ENCODE results near the gene CLBA1.

Gene CLBA1

DNA sequence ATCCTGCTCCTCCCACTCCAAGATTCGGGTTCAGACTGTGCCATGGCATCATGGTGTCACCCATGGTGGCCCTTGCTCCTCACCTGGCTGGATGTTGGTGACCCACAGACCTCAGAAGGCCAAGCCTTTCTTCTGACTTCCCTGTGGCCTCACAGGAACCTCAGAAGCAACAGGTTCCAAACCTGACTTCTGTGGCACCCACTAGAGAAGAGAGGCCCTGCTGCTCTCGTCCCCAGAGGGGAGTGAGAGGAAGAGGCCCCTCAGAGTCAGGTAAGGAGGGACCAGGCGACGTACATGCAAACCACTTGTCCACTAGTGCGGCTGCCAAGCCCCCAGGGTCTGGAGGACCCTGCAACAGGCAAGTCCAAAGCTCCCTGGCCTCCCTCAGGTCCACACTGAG lies 10.4 kb downstream of the CLBA1 start:
- Mint-ChIP-seq H3K27me3 (no peaks in the 10 kb centered on the region), H3K9me3 (no peaks in the 10 kb centered on the region), H3K27ac (no peak overlapping the region), H3K4me3 (no peak overlapping the region), H3K4me1 (no peaks in the 10 kb centered on the region), H3K36me3 (peaks cover 3% of the 10 kb centered on the region)

DNA sequence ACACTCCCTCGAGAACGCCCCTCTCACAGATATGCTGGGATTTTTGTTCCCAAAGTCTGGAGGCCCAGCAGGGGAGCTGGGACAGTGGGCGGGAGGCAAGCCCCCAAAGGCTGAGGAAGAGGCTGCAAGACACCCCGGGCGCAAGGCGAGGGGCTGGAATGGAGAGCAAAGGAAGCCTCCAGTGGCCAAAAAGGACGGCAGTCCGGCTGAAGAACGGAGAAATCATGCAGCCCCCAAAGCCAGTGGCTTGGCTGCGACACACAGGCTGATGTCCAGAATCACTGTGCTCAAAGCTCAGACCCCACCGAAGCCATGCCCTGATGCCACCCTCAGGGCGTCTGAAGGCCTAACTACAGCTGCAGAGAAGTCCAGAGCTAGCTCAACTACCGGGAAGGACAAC lies 10.9 kb downstream of the CLBA1 start:
- no peaks in the 10 kb centered on the region for H3K9me3 Mint-ChIP-seq
- no peaks in the 10 kb centered on the region for H3K4me1 Mint-ChIP-seq
- no peaks in the 10 kb centered on the region for H3K27me3 Mint-ChIP-seq
- H3K4me3 Mint-ChIP-seq: no peak overlapping the region
- peaks cover 3% of the 10 kb centered on the region for H3K36me3 Mint-ChIP-seq
- no peak overlapping the region for H3K27ac Mint-ChIP-seq

DNA sequence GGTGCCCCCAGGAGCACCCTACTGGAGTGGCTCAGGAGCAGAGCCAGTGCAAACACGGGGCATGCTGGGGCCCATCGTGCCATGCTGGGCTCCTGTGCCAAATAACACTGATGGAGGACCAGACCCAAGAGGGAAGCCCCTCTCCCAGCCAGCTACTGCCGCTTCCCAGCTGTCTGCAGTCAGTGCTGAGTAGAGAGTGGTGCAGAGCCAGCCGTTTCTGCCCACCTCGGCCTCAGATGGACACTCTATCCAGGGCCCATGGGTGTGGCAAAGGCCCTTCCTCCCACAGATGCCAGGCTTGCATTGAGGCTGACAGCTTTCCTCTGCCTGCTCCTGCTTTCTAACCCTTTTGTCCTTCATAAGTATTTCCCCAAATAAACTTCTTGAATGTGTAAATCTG lies 13.2 kb downstream of the CLBA1 start:
- Mint-ChIP-seq H3K36me3 (no peaks in the 10 kb centered on the region), H3K4me1 (no peaks in the 10 kb centered on the region), H3K4me3 (no peak overlapping the region), H3K9me3 (no peaks in the 10 kb centered on the region), H3K27me3 (no peaks in the 10 kb centered on the region), H3K27ac (no peak overlapping the region)

DNA sequence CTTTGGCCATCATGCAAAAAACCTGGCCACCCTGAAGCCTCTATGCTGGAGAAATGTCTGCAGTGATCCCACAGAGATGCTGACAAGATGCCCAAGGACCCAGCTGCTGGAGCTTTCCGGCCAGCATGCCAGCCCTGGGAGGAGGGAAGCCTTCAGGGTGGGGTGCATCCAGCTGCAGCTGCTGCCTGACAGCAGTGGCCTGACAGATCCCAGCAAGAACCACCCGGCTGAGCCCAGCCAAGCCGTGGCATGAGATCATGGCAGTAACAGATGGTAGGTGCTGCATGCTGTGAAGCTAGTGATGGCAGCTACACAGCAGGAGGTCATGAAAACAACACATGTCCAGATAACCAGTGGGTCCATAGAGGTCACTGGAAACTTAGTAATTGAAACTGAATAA lies 13.8 kb downstream of the CLBA1 start:
- Mint-ChIP-seq H3K27me3 (no peaks in the 10 kb centered on the region), H3K4me3 (no peak overlapping the region), H3K9me3 (no peaks in the 10 kb centered on the region), H3K4me1 (no peaks in the 10 kb centered on the region), H3K36me3 (no peaks in the 10 kb centered on the region), H3K27ac (no peak overlapping the region)

DNA sequence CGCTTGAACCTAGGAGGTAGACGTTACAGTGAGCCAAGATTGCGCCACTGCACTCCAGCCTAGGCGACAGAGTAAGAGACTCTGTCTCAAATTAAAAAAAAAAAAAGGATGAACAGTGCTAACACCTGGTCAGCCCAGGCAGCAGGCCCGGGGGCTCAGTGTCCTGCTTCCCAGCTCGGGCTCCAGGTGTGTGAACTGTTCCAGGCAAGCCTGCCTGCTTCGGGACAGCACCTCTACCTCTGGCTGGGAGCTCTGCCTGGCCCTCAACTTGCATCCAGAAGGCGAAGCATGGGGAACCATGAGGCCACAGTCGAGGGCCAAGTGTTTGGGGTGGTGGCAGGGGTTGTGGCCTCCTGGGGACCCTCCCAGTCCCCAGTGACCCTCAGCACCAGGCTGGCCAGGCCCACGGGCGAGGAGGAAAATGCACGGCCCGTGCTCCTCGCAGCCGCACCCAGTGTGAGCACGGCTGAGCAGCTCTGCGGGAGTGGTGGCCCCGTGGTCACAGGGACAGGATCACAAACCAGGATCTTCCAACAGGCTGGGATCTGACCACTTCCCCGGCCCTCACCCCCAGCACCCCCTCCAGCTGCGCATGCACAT lies 19.8 kb downstream of the CLBA1 start:
- Mint-ChIP-seq H3K9me3 (no peaks in the 10 kb centered on the region), H3K36me3 (no peaks in the 10 kb centered on the region), H3K27ac (no peak overlapping the region), H3K4me3 (no peak overlapping the region), H3K27me3 (no peaks in the 10 kb centered on the region), H3K4me1 (no peaks in the 10 kb centered on the region)

DNA sequence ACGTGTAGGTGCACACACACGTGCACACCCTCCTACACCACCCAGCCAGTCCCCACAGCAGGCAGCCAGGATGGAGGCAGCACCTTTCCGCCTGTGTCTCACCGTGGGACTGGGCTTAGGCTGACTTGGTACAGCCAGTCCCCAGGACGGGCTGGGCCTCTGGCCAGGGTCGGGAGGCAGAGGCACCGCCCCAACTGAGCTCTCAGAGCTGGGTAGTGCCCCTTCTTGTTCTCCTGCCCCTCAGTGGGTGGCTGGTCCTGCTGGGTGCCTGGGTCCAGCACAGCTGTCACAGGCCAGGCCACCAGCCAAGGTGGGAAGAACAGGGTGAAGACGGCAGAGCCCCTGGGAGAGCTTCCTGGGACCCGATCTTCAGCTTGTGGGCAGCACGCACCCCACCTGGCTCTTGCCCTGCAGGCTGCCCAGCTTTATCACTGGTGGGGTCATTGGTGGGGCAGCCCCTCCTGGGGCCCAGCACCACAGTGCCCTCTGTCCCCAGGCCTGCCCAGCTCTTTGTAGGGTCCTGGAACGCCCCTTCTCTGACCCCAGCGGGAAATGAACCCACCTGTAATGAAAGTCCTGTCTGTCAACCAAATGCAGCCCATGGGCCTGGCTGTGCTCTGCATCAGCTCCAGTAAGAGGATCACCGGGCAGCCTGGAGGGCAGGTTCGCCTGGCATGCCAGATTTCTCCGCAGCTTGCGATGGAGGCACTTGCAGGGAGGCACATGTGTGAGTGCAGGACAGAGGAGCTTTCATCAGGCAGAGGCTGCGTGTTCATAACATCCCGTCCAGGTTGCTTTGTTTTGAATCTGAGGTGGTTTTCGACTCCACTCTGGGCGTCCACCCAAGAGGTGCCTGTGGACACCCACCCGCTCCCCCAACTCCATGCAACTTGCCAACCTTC lies 20.6 kb downstream of the CLBA1 start:
- Mint-ChIP-seq H3K36me3 (no peaks in the 10 kb centered on the region), H3K27me3 (no peaks in the 10 kb centered on the region), H3K9me3 (no peaks in the 10 kb centered on the region), H3K27ac (no peak overlapping the region), H3K4me1 (no peaks in the 10 kb centered on the region), H3K4me3 (no peak overlapping the region)

DNA sequence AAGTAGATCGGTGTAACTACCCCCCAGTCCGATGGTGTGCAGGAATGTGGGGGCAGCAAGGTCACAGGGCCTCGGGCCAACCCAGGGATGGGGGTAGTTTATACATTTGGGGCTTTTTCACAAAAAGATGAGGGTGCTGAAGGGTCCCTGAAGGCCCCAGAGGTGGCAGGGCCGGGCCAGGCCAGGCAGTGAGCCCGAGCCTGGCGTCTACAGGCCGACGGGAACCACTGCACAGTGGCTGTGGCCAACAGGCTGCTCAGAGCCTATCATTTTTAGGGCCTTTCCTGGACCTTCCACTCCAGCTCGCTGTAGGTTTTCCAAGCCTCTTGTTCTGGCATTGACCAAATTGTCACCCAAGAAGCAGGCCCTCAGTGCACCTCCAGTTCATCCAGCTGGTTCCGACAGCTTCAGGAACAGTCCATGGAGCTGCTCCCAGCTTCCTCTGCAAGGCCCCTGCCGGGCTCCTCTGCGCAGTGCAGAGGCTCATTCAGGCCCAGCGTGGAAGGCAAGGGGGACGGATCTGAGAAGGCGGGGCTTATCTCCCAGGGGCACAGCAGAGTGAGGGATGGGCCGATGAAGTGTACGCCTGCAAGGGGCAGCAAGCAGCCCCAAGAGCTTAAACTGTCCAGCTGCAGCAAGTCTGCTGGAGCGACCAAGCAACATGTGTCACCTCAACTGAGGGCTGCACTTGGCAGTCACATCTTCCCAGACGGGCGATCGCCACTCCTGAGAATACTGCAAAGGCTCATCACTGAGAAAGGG lies 21.4 kb downstream of the CLBA1 start:
- no peaks in the 10 kb centered on the region for H3K36me3 Mint-ChIP-seq
- no peaks in the 10 kb centered on the region for H3K9me3 Mint-ChIP-seq
- H3K4me3 Mint-ChIP-seq: no peak overlapping the region
- H3K27ac Mint-ChIP-seq: no peak overlapping the region
- no peaks in the 10 kb centered on the region for H3K4me1 Mint-ChIP-seq
- no peaks in the 10 kb centered on the region for H3K27me3 Mint-ChIP-seq

DNA sequence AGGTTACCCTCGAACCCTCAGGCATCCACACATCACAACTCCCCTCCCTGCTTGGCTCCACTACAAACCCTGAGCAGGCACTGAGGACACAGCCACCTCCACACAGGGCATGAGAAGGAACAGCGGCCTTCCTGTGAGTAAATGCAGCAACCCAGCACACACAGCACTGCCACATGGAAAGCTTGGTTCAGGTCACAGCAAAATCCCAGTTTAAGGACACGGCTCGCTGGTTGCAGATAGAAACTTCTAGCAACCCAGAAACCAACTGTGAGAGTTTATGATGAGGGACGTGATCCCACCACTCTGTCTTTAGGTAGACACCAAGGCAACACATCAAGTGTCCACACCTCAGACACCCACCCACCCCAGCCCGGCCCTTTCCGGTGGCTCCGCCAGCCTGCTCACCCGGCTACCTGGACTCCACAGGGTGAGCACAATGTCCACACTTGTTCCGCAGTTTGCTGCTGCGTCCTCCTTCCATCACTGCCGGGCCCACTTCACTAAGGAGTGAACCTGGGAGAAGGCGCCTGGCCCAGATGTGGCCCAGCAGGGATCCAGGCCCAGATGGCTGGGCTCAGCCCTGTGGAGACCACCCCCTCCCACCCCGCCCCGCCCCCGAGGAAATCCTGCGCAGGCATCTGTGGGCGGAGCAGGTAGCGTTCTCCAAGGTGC lies 22.1 kb downstream of the CLBA1 start:
- Mint-ChIP-seq H3K27me3 (no peaks in the 10 kb centered on the region), H3K4me3 (no peak overlapping the region), H3K36me3 (no peaks in the 10 kb centered on the region), H3K9me3 (no peaks in the 10 kb centered on the region), H3K4me1 (no peaks in the 10 kb centered on the region), H3K27ac (no peak overlapping the region)

DNA sequence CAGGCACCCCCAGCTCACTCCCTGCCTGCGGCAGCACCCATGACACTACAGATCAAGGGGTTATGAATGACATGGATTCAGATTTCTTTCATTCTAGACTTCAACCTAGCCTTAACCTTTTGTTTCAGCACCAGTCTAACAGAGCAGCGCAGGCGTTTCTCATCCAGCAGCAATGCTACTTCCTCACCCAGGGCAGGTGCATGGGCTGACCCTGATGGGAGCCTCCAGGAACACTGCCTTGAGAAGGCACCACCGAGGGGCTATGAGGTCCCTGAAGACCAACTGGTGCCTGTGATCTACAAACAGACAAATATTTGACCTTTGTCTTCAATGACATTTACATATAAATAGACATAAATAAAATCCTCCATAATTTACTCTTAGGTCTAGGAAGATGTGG lies 24.5 kb downstream of the CLBA1 start:
- H3K27ac Mint-ChIP-seq: no peak overlapping the region
- H3K4me1 Mint-ChIP-seq: peaks cover 22% of the 10 kb centered on the region
- no peaks in the 10 kb centered on the region for H3K9me3 Mint-ChIP-seq
- no peaks in the 10 kb centered on the region for H3K36me3 Mint-ChIP-seq
- no peak overlapping the region for H3K4me3 Mint-ChIP-seq
- no peaks in the 10 kb centered on the region for H3K27me3 Mint-ChIP-seq

DNA sequence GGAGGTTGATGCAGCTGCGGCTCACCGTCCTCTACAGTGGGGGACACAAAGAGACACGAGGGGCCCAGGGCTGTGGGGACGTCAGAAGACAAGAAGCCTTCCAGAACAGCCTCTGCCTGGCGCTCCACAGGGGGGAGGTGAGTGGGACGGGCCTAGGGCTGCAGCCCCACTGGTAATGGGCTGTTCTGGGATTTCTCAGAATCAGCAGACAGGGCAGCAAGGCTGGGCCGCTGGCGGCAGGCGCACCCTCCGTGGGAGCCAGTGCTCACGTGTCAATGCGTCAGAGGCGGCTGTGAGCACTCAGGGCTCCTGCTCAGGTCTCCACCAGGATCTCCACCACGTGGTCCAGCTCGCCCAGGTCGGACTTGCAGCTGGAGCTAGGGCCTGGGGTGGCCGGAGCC lies 25.3 kb downstream of the CLBA1 start:
- H3K27me3 Mint-ChIP-seq: no peaks in the 10 kb centered on the region
- H3K9me3 Mint-ChIP-seq: no peaks in the 10 kb centered on the region
- no peak overlapping the region for H3K4me3 Mint-ChIP-seq
- no peak overlapping the region for H3K27ac Mint-ChIP-seq
- peaks cover 27% of the 10 kb centered on the region for H3K4me1 Mint-ChIP-seq
- no peaks in the 10 kb centered on the region for H3K36me3 Mint-ChIP-seq

DNA sequence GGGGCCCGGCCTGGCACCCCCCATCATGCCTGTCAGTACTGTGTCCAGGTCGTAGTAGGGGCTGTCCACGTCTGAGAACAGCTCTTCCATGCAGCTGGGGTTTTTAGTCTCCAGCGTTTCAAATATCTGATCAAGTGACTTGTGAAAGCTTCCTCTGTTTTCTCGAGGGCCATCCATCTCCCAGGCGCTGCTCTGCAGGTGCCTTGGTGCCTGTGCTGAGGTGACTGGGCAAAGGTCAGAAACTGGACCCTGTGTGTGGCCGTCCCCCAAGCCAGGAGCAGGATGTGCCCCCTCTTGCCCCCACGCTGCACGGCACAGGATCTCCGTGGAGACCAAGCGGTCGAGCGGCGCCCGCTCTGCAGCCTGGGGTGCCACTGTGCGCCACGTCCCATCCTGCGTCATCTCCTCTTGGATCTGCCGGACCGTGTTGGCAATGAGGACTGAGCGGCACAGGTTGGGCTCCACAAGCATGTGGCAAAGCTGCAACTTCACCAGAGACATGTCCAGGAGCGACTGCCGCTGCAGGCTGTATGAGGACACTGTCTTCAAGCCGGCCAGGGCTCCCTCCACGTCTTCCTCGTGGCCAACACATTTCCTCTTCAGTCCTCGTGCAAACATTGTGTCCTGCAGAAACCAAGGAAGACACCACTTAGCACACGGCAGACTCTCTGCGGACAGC lies 25.9 kb downstream of the CLBA1 start:
- Mint-ChIP-seq H3K4me3 (no peak overlapping the region), H3K27me3 (no peaks in the 10 kb centered on the region), H3K36me3 (no peaks in the 10 kb centered on the region), H3K4me1 (peaks cover 33% of the 10 kb centered on the region), H3K9me3 (no peaks in the 10 kb centered on the region), H3K27ac (no peak overlapping the region)

DNA sequence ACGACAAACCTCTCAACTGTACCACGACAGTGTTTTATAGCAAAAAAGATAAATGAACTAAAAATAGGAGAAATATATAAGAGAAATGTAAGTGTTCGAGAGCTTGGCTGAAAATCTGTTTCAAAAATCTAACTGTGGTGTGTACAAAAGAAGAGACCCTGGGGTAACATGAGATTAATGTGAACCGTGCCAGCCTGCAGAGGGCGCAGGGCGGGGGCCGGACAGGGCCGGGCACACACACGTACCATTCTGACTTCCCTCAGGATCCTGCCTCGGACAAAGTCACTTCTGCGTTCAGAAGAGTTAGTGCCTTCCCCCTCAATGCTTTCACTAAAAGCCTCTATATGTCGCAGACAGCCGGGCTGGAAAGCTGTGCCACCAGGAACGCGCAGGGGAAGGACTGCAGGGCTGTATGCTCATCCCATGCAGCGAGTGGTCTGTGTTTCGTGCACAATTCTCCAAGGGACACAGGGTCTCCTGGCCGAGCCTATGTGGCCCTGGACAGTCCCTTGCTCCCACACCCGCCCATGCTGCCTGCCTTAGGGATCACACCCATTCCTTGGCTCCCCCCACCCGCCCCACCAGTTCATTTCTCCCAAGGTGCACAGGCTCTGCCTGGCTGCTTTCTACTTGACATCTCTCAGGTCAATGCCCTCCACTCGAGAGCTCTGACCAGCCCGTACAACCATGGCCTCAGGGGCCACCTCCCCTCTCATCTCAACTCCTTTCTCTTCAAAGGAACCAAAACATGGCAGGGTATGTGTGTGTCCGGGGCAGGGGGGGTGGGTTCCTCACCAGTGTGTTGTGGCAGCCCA lies 26.8 kb downstream of the CLBA1 start:
- Mint-ChIP-seq H3K27ac (no peak overlapping the region), H3K36me3 (peaks cover 2% of the 10 kb centered on the region), H3K4me1 (peaks cover 42% of the 10 kb centered on the region), H3K27me3 (no peaks in the 10 kb centered on the region), H3K9me3 (no peaks in the 10 kb centered on the region), H3K4me3 (no peak overlapping the region)

DNA sequence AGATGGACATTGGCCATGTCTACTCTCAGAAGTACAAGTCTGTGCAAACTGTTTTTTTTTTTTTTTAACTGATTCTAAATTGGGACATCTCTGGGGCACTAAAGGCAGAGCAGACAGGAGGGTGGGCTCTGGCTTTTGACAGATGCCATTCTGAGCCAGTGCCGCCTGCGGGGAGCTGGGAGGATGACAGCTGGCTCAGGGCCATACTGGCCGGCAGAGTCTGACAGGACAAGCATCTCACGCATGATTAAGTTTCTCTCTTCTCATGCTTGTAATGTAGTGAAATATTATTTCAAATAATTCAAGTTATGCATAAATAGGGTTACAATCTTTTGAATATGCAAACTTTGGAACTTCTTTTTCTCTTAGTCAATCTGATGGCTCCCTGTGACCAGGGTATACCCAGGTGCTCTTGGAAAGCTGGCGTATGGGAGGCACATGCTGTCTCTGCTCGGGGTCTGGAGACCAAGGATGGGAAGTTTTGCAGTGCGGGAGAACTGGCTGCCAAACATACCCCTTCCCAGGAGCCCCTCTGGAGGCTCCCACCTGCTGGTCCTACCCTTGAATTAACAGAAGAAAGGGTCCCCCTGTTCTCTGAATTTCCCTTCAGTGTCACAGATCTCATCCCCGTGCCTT lies 27.7 kb downstream of the CLBA1 start:
- H3K4me3 Mint-ChIP-seq: no peak overlapping the region
- H3K27me3 Mint-ChIP-seq: no peaks in the 10 kb centered on the region
- no peak overlapping the region for H3K27ac Mint-ChIP-seq
- H3K9me3 Mint-ChIP-seq: no peaks in the 10 kb centered on the region
- H3K4me1 Mint-ChIP-seq: peaks cover 50% of the 10 kb centered on the region
- H3K36me3 Mint-ChIP-seq: peaks cover 2% of the 10 kb centered on the region

DNA sequence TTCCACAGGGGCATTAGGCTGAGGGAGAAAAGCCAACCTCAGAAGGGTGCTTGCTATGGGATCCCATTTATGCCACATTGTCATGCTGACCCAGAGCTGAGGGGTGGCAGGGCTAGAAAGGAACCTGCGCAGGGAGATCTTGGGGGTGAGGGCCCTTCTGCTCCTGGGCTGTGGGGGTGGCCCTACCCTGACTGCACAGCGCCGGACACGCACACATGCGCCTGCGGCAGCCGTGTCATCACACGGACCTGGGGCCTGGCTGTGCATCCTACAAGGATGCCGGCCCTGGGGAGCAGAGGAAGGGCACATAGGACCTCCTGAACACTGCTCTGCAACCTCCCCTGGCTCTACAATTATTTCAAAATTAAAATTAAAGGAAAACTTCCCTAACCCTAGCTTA lies 28.4 kb downstream of the CLBA1 start:
- Mint-ChIP-seq H3K27me3 (no peaks in the 10 kb centered on the region), H3K9me3 (no peaks in the 10 kb centered on the region), H3K36me3 (peaks cover 2% of the 10 kb centered on the region), H3K27ac (peak overlapping the region; percentile 8), H3K4me1 (peaks cover 55% of the 10 kb centered on the region), H3K4me3 (no peak overlapping the region)
